ENCODE results near the gene PEX19.
A peak's percentile ranks its signal among the peaks of the same experiment; 100 is the strongest.

The PEX19 gene

GRCh38 chr1:160237558-160237957 lies 47.4 kb downstream of the PEX19 start:
- DNase-seq = no peak

DNA sequence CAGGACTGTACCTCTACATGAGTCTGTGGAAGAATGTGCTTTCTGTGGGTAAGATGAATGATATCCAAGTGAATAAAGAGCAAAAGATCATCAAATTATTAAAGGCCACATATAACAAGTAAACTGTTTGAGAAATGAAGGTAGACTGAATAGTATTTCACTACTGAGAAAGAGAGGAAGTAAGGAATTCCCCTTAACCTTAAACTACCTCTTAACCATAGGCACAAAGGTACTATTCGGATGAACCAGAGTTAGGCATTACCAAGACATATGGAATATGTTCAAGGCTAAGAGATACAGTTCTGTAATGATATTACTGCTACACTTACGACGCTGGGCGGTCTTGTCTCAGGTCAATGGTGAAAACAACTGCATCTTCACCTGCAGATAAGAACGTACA lies 48.1 kb downstream of the PEX19 start:
- no peak for DNase-seq

- DNase-seq = peak; percentile 18
Measured at GRCh38 chr1:160232911-160233310, 52.0 kb downstream of the PEX19 start.

DNA sequence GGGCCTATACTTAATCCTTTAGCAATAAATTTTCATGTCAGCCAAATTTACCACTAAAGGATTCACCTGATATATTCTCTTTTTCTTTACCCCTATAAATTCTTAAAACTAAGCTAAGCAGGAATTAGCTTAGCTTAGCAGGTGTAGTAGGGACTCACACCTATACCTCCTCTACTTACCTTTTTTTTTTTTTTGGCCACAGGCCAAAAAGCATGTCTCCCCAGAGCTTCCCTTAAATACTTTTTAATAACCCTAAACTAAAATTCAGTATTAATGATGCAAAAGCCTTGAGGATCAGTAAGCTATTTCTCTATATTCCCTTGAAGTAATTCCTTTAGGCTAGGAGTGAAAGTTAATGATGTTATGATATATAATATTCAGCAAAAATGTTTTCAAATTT lies 56.5 kb downstream of the PEX19 start:
- DNase-seq = no peak

DNA sequence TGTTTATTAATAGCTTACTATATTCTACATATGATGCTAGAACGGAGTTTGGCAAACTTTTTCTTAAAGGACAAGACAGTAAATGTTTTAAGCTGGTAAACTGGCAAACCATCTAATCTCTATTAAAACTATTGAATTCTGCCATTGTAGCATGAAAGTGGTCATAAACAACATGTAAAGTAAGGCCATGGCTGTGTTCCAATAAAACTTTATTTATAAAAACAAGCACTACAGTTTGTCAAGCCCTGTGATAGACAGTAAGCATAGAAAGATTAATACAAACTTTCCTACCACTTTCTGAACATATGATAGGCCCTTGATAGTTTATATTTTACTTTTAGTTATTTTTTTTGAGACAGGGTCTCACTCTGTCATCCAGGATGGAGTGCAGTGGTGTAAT lies 57.4 kb downstream of the PEX19 start:
- no peak for DNase-seq

DNA sequence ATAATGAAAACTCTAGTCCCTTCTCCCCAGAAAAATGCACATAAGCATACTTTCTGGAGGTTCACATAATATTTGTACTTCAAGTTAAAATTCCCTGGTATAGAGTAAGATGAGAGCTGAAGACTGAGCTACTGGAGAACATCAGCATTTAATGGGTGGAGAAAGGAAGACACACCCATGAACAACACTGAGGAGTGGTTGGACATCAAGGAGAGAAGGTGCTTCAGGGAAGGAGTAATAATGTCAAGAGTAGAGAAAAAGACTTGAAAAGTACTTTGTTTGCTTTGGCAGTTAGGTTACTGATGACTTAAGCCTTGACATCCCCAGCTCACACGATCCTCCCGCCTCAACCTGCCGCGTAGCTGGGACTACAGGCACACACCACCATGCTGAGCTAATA lies 57.9 kb downstream of the PEX19 start:
- DNase-seq = no peak

Measured in CD4-positive, alpha-beta T cell treated with Interleukin-4 for 4 hours (primary cell).